ENCODE data around the gene TRIM66. TPM values are rescaled to one million over a fixed set of nuclear protein-coding genes. Genes with fewer than 3 reads are reported as not detected.

The TRIM66 gene
- total and polyA plus RNA-seq, 2 of the 8 experiments (the other 6 are each of a cell fraction or from before 2014, with no cell fraction given): 3.1 to 3.5 TPM

- TF ChIP-seq, protein P1, sequence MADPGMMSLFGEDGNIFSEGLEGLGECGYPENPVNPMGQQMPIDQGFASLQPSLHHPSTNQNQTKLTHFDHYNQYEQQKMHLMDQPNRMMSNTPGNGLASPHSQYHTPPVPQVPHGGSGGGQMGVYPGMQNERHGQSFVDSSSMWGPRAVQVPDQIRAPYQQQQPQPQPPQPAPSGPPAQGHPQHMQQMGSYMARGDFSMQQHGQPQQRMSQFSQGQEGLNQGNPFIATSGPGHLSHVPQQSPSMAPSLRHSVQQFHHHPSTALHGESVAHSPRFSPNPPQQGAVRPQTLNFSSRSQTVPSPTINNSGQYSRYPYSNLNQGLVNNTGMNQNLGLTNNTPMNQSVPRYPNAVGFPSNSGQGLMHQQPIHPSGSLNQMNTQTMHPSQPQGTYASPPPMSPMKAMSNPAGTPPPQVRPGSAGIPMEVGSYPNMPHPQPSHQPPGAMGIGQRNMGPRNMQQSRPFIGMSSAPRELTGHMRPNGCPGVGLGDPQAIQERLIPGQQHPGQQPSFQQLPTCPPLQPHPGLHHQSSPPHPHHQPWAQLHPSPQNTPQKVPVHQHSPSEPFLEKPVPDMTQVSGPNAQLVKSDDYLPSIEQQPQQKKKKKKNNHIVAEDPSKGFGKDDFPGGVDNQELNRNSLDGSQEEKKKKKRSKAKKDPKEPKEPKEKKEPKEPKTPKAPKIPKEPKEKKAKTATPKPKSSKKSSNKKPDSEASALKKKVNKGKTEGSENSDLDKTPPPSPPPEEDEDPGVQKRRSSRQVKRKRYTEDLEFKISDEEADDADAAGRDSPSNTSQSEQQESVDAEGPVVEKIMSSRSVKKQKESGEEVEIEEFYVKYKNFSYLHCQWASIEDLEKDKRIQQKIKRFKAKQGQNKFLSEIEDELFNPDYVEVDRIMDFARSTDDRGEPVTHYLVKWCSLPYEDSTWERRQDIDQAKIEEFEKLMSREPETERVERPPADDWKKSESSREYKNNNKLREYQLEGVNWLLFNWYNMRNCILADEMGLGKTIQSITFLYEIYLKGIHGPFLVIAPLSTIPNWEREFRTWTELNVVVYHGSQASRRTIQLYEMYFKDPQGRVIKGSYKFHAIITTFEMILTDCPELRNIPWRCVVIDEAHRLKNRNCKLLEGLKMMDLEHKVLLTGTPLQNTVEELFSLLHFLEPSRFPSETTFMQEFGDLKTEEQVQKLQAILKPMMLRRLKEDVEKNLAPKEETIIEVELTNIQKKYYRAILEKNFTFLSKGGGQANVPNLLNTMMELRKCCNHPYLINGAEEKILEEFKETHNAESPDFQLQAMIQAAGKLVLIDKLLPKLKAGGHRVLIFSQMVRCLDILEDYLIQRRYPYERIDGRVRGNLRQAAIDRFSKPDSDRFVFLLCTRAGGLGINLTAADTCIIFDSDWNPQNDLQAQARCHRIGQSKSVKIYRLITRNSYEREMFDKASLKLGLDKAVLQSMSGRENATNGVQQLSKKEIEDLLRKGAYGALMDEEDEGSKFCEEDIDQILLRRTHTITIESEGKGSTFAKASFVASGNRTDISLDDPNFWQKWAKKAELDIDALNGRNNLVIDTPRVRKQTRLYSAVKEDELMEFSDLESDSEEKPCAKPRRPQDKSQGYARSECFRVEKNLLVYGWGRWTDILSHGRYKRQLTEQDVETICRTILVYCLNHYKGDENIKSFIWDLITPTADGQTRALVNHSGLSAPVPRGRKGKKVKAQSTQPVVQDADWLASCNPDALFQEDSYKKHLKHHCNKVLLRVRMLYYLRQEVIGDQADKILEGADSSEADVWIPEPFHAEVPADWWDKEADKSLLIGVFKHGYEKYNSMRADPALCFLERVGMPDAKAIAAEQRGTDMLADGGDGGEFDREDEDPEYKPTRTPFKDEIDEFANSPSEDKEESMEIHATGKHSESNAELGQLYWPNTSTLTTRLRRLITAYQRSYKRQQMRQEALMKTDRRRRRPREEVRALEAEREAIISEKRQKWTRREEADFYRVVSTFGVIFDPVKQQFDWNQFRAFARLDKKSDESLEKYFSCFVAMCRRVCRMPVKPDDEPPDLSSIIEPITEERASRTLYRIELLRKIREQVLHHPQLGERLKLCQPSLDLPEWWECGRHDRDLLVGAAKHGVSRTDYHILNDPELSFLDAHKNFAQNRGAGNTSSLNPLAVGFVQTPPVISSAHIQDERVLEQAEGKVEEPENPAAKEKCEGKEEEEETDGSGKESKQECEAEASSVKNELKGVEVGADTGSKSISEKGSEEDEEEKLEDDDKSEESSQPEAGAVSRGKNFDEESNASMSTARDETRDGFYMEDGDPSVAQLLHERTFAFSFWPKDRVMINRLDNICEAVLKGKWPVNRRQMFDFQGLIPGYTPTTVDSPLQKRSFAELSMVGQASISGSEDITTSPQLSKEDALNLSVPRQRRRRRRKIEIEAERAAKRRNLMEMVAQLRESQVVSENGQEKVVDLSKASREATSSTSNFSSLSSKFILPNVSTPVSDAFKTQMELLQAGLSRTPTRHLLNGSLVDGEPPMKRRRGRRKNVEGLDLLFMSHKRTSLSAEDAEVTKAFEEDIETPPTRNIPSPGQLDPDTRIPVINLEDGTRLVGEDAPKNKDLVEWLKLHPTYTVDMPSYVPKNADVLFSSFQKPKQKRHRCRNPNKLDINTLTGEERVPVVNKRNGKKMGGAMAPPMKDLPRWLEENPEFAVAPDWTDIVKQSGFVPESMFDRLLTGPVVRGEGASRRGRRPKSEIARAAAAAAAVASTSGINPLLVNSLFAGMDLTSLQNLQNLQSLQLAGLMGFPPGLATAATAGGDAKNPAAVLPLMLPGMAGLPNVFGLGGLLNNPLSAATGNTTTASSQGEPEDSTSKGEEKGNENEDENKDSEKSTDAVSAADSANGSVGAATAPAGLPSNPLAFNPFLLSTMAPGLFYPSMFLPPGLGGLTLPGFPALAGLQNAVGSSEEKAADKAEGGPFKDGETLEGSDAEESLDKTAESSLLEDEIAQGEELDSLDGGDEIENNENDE (IDR thresholded peaks at IDR 0.05; ENCODE audit: insufficient replicate concordance, low read length): no peak
- TF ChIP-seq SP4 (IDR thresholded peaks at IDR 0.05; ENCODE audit: low read length) (no peak), ASH2L (IDR thresholded peaks at IDR 0.05; ENCODE audit: low read length) (no peak), SRF (IDR thresholded peaks at IDR 0.05; ENCODE audit: low read depth, low read length) (no peak), BRCA1 (IDR thresholded peaks at IDR 0.05; ENCODE audit: low read depth, low read length) (no peak), TCF12 (IDR thresholded peaks at IDR 0.05; ENCODE audit: low read depth, low read length) (no peak), POLR2AphosphoS5 (IDR thresholded peaks at IDR 0.05; ENCODE audit: low read depth, low read length) (no peak), KDM5A (IDR thresholded peaks at IDR 0.05; ENCODE audit: low read length) (no peak), ATF2 (IDR thresholded peaks at IDR 0.05; ENCODE audit: low read length) (no peak)
Observed at GRCh38 chr11:8621147-8621546, 61.3 kb downstream of the TRIM66 start (continued).
